Neural cell (in vitro differentiated cells): ENCODE results near the gene CACTIN. TPM values are rescaled to one million over a fixed set of nuclear protein-coding genes. Genes with fewer than 3 reads are reported as not detected.

Experiments used
- H2AFZ ChIP-seq: fragments of 200-600, 300-800 bp; sonication (generic), shearing (Covaris generic); 2 replicates; pipeline ENCODE4 v1.6.0; 2014; ENCODE audit warnings: low read depth, mild to moderate bottlenecking, antibody characterized with exemption, low read length, moderate library complexity
- H3F3A ChIP-seq: fragments of 200-600 bp; shearing (Covaris generic); 2 replicates; pipeline ENCODE4 v1.6.1; 2016; ENCODE audit warnings: mild to moderate bottlenecking, moderate library complexity, mixed read lengths, antibody characterized with exemption, low read length; ENCODE audit not compliant: insufficient read depth, poor library complexity, severe bottlenecking
- H3K27ac ChIP-seq: fragments of 200-600, 300-800 bp; sonication (generic), shearing (Covaris generic); 2 replicates; pipeline ENCODE4 v1.5.1; 2014; ENCODE audit warnings: mild to moderate bottlenecking, low read length, moderate library complexity
- H3K27me3 ChIP-seq: fragments of 300-800, 200-600 bp; sonication (generic), shearing (Covaris generic); 2 replicates; pipeline ENCODE4 v1.6.0; 2014; ENCODE audit warnings: mild to moderate bottlenecking, low read depth, low read length, moderate library complexity; ENCODE audit not compliant: insufficient read depth
- H3K36me3 ChIP-seq: fragments of 300-800, 200-600 bp; sonication (generic), shearing (Covaris generic); 2 replicates; pipeline ENCODE4 v1.5.1; 2014; ENCODE audit warnings: mild to moderate bottlenecking, antibody characterized with exemption, low read length, moderate library complexity; ENCODE audit not compliant: insufficient read depth
- H3K4me2 ChIP-seq: fragments of 300-800, 200-600 bp; sonication (generic), shearing (Covaris generic); 2 replicates; pipeline ENCODE4 v1.6.0; 2014; ENCODE audit warnings: mild to moderate bottlenecking, low read length
- H3K4me3 ChIP-seq: fragments of 300-800, 200-600 bp; sonication (generic), shearing (Covaris generic); 2 replicates; pipeline ENCODE4 v1.5.1; 2014; ENCODE audit warnings: mild to moderate bottlenecking, low read length, moderate library complexity
- H3K79me2 ChIP-seq: fragments of 200-600 bp; shearing (Covaris generic); replicated peaks from 2 replicates; pipeline ENCODE4 v1.6.0; 2014; ENCODE audit warnings: mild to moderate bottlenecking, low read length, moderate library complexity; ENCODE audit not compliant: insufficient read depth
- H3K9ac ChIP-seq: fragments of 300-800, 200-600 bp; sonication (generic), shearing (Covaris generic); 2 replicates; pipeline ENCODE4 v1.6.1; 2016; ENCODE audit warnings: mild to moderate bottlenecking, low read length, mixed read lengths
- H3K9me2 ChIP-seq: fragments of 200-600 bp; shearing (Covaris generic); 2 replicates; pipeline ENCODE4 v1.6.1; 2016; ENCODE audit warnings: mild to moderate bottlenecking, low read length, mixed read lengths; ENCODE audit not compliant: insufficient read depth
- H3K9me3 ChIP-seq: fragments of 200-600, 300-800 bp; sonication (generic), shearing (Covaris generic); 2 replicates; pipeline ENCODE4 v1.6.1; 2016; ENCODE audit warnings: mild to moderate bottlenecking, mixed run types, low read length, moderate library complexity, mixed read lengths
- H4K20me1 ChIP-seq: fragments of 200-600 bp; shearing (Covaris generic); 2 replicates; pipeline ENCODE4 v1.6.1; 2016; ENCODE audit warnings: mild to moderate bottlenecking, mixed run types; ENCODE audit not compliant: insufficient read depth
- EP300 ChIP-seq: fragments of 450-650 bp; conservative IDR thresholded peaks from 2 replicates; pipeline ENCODE4 v1.6.1; 2014; ENCODE audit warnings: antibody characterized with exemption, mild to moderate bottlenecking, moderate library complexity; ENCODE audit not compliant: poor library complexity, severe bottlenecking
- EZH2 ChIP-seq: fragments of 200-600, 300-800 bp; shearing (Covaris generic), sonication (generic); IDR thresholded peaks from 2 replicates; pipeline ENCODE4 v1.6.1; 2014; ENCODE audit warnings: antibody characterized with exemption, low read length, borderline replicate concordance, mild to moderate bottlenecking; ENCODE audit not compliant: insufficient read depth, poor library complexity, severe bottlenecking
- MXI1 ChIP-seq: fragments of 450-650 bp; conservative IDR thresholded peaks from 2 replicates; pipeline ENCODE4 v1.6.1; 2014; ENCODE audit warnings: antibody characterized with exemption, mild to moderate bottlenecking; ENCODE audit not compliant: poor library complexity, severe bottlenecking
- POLR2AphosphoS5 ChIP-seq: IDR thresholded peaks from 2 replicates; pipeline ENCODE4 v1.6.1; 2012
- RAD21 ChIP-seq: fragments of 450-650 bp; conservative IDR thresholded peaks from 2 replicates; pipeline ENCODE4 v1.6.1; 2014; ENCODE audit warnings: antibody characterized with exemption, mild to moderate bottlenecking, moderate library complexity
- SMC3 ChIP-seq: fragments of 450-650 bp; conservative IDR thresholded peaks from 2 replicates; pipeline ENCODE4 v1.6.1; 2014; ENCODE audit warnings: antibody characterized with exemption, mild to moderate bottlenecking, moderate library complexity; ENCODE audit not compliant: poor library complexity
- TAF1 ChIP-seq: IDR thresholded peaks from 2 replicates; pipeline ENCODE4 v1.6.1; 2012; ENCODE audit warnings: low read depth
- polyA plus RNA-seq: library from polyadenylated mRNA; depleted of rRNA; stranded (reverse); fragments of >200 nt; gene quantifications from 2 replicates; pipeline ENCODE4 v1.2.3, GENCODE V29; 2014
- TF ChIP-seq, protein P1 (sequence below): fragments of 450-650 bp; IDR thresholded peaks from 2 replicates; pipeline ENCODE4 v1.5.1; 2014; ENCODE audit warnings: antibody characterized with exemption, mild to moderate bottlenecking, moderate library complexity; ENCODE audit not compliant: poor library complexity, severe bottlenecking
- TF ChIP-seq, protein P2 (sequence below): IDR thresholded peaks from 2 replicates; pipeline ENCODE4 v1.6.1; 2012; ENCODE audit warnings: borderline replicate concordance

Gene CACTIN
- polyA plus RNA-seq, 1 donor from 2014 or later = 21.4 TPM

DNA sequence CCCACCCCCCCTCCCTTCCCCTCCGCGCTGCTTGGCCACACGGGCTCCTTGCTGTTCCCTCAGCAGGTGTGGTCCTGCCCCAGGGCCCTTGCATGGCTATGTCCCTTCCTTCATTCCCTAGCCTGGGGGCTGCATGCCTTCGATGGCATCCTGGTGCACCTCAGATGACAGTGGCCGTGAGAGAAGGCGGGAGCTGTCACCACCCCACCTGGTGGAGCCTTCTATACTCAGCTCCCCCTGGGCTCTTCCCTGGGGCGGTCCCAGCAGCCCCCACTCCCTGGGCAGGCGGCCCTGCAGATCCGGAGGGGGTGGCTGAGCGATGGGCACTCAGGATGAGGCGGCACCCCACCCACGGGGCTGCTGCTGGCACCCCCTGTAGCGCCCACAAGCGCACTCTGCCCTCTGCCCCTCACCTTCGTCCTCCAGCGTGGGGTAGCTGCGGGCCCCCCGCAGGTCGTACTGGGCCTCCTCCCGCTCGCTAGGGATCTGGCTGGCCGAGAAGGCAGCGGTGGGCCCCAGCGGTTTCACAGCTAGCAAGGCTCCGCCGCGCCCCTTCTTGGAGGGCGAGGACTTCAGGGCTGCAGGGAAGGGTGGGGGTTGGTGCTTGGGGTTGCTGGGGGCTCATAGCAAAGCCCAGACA, 17.2 kb upstream of the CACTIN start:
- H3K9me2 ChIP-seq = no peaks in the 10 kb centered on the region
- H4K20me1 ChIP-seq = no peaks in the 10 kb centered on the region
- no peak overlapping the region for H2AFZ ChIP-seq
- no peak overlapping the region for H3K27ac ChIP-seq
- no peaks in the 10 kb centered on the region for H3K79me2 ChIP-seq
- H3K4me2 ChIP-seq = no peak overlapping the region
- H3K9ac ChIP-seq = no peak overlapping the region
- H3K36me3 ChIP-seq = no peaks in the 10 kb centered on the region
- H3K4me3 ChIP-seq = no peak overlapping the region
- TF ChIP-seq TAF1 = no peak
- no peak for TF ChIP-seq EP300
- no peak for TF ChIP-seq MXI1
- TF ChIP-seq RAD21 = no peak
- TF ChIP-seq, protein P1, sequence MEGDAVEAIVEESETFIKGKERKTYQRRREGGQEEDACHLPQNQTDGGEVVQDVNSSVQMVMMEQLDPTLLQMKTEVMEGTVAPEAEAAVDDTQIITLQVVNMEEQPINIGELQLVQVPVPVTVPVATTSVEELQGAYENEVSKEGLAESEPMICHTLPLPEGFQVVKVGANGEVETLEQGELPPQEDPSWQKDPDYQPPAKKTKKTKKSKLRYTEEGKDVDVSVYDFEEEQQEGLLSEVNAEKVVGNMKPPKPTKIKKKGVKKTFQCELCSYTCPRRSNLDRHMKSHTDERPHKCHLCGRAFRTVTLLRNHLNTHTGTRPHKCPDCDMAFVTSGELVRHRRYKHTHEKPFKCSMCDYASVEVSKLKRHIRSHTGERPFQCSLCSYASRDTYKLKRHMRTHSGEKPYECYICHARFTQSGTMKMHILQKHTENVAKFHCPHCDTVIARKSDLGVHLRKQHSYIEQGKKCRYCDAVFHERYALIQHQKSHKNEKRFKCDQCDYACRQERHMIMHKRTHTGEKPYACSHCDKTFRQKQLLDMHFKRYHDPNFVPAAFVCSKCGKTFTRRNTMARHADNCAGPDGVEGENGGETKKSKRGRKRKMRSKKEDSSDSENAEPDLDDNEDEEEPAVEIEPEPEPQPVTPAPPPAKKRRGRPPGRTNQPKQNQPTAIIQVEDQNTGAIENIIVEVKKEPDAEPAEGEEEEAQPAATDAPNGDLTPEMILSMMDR = no peak
- TF ChIP-seq, protein P2, sequence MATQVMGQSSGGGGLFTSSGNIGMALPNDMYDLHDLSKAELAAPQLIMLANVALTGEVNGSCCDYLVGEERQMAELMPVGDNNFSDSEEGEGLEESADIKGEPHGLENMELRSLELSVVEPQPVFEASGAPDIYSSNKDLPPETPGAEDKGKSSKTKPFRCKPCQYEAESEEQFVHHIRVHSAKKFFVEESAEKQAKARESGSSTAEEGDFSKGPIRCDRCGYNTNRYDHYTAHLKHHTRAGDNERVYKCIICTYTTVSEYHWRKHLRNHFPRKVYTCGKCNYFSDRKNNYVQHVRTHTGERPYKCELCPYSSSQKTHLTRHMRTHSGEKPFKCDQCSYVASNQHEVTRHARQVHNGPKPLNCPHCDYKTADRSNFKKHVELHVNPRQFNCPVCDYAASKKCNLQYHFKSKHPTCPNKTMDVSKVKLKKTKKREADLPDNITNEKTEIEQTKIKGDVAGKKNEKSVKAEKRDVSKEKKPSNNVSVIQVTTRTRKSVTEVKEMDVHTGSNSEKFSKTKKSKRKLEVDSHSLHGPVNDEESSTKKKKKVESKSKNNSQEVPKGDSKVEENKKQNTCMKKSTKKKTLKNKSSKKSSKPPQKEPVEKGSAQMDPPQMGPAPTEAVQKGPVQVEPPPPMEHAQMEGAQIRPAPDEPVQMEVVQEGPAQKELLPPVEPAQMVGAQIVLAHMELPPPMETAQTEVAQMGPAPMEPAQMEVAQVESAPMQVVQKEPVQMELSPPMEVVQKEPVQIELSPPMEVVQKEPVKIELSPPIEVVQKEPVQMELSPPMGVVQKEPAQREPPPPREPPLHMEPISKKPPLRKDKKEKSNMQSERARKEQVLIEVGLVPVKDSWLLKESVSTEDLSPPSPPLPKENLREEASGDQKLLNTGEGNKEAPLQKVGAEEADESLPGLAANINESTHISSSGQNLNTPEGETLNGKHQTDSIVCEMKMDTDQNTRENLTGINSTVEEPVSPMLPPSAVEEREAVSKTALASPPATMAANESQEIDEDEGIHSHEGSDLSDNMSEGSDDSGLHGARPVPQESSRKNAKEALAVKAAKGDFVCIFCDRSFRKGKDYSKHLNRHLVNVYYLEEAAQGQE = no peak
- no peak for TF ChIP-seq POLR2AphosphoS5
- no peak for TF ChIP-seq SMC3
- TF ChIP-seq EZH2 = no peak
- no peaks in the 10 kb centered on the region for H3K27me3 ChIP-seq
- H3F3A ChIP-seq = no peaks in the 10 kb centered on the region
- H3K9me3 ChIP-seq = no peaks in the 10 kb centered on the region

DNA sequence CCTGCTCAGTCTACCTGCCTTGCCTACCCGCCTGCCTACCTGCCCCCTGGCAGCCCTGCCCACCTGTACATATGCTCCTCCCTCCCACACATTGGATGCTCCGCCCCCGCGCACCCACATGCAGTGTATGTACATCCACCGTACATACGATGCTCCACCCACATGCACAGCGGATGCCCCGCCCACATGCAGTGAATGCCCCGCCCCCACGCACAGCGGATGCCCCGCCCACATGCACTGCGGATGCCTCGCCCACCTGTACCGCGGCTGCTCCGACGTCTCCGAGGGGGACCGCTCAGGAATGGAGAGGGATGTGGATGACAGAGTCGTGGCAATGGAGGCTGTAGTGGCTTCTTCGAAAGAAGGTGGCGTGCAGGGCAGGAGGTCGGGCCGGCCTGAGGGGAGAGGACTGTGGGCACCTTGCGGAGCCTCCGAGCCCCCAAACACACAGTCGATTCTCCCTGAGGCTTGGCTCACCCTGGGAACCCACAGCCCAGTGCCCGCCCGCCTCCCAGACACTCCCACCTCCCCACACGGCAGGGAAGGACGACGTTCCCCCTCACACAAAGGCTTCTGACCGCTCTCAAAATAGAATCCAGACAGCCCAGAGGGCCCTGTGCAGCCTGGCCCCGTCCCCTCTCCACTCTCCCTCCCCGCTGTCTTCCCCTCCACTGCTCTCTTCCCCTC, 16.5 kb upstream of the CACTIN start:
- no peak overlapping the region for H3K9ac ChIP-seq
- TF ChIP-seq, protein P1 = no peak
- TF ChIP-seq, protein P2 = no peak
- TF ChIP-seq POLR2AphosphoS5 (no peak), EZH2 (no peak), SMC3 (no peak), EP300 (no peak), TAF1 (no peak), RAD21 (no peak), MXI1 (no peak)
- H3F3A ChIP-seq = no peaks in the 10 kb centered on the region
- H3K4me3 ChIP-seq = no peak overlapping the region
- no peaks in the 10 kb centered on the region for H3K79me2 ChIP-seq
- no peak overlapping the region for H3K27ac ChIP-seq
- no peaks in the 10 kb centered on the region for H3K27me3 ChIP-seq
- no peak overlapping the region for H2AFZ ChIP-seq
- H3K4me2 ChIP-seq = no peak overlapping the region
- no peaks in the 10 kb centered on the region for H3K36me3 ChIP-seq
- H3K9me2 ChIP-seq = no peaks in the 10 kb centered on the region
- no peaks in the 10 kb centered on the region for H4K20me1 ChIP-seq
- H3K9me3 ChIP-seq = no peaks in the 10 kb centered on the region
